GM19099 (cell line): ENCODE results near the gene HOXD4.

Source experiments
- POLR2A ChIP-seq: IDR thresholded peaks from 3 replicates; pipeline ENCODE4 v1.6.1; 2011; ENCODE audit warnings: low read depth; ENCODE audit not compliant: insufficient read length; ENCODE audit errors: extremely low read depth

The HOXD4 gene

DNA sequence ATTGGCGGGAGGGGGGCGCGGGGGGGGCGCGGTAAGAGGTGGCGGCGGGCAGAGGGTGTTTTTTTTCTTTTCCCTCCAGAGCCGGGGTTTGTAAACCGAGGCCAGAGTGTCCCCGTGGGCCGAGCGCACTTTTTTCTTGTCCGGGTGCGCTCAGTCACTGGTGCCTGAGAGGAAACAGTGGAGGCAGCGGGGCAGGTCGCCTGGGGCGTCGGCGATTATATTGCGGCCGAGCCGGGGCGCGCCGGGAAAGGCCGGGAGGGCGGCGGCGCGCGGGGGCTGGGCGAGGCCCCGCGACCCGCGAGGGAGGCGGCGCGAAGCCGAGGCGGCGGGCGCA, 21.6 kb upstream of the HOXD4 start:
- TF ChIP-seq POLR2A = no peak

GRCh38 chr2:176130147-176130956, 21.0 kb upstream of the HOXD4 start:
- TF ChIP-seq POLR2A = no peak

DNA sequence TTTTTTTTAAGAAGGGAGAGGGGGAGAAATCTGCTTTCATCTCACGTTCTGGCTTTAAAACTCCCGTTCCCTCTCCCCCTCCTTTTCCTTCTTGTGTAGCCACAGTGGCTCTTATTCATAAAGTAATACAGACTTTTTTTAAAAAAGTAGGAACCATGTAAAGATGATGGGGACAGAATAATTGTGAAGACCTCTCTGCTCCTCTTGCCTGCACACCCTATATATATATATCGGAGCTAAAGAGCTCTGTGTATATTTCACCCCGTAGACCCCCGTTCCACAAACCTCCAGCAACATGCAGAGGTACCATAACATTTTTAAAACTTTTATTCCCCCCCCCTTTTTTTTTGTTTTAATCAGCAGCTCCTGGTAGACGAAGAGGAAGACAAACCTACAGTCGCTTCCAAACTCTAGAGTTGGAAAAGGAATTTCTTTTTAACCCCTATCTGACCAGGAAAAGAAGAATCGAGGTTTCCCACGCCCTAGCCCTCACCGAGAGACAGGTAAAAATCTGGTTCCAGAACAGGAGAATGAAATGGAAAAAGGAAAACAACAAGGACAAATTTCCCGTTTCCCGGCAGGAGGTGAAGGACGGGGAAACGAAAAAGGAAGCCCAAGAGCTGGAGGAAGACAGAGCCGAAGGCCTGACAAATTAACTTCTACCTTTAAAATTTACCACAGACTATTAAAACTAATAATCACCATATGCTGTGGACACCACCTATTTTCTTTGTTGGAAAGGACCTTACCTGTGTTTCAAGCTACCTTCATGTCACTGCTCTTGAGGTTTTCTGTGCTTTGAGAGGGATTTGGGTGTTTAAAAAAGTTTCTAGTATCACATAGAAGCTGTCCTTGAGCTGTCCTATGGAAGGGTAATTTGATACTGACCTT, 20.1 kb upstream of the HOXD4 start:
- TF ChIP-seq POLR2A = no peak

DNA sequence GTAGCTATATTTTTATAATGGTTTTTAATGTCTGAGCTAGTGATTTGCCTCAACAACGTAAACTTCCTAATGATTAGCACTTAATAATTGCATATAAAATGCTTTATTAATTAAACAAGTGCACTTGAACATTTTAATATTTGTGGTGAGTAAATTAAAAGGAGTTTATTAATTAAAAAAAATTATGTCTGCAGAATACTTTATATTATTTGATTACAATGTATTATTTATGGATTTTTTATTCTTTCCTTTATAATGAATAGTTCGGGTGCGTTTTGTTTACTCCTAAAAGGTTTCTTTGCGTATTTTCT, 19.5 kb upstream of the HOXD4 start:
- TF ChIP-seq POLR2A = no peak

GRCh38 chr2:176132205-176133171, 18.9 kb upstream of the HOXD4 start:
- TF ChIP-seq POLR2A = no peak

GRCh38 chr2:176133389-176133788, 18.0 kb upstream of the HOXD4 start:
- TF ChIP-seq POLR2A = no peak

- TF ChIP-seq POLR2A = no peak
Observed at GRCh38 chr2:176134035-176134434, 17.3 kb upstream of the HOXD4 start.

GRCh38 chr2:176135035-176135440, 16.3 kb upstream of the HOXD4 start:
- no peak for TF ChIP-seq POLR2A

DNA sequence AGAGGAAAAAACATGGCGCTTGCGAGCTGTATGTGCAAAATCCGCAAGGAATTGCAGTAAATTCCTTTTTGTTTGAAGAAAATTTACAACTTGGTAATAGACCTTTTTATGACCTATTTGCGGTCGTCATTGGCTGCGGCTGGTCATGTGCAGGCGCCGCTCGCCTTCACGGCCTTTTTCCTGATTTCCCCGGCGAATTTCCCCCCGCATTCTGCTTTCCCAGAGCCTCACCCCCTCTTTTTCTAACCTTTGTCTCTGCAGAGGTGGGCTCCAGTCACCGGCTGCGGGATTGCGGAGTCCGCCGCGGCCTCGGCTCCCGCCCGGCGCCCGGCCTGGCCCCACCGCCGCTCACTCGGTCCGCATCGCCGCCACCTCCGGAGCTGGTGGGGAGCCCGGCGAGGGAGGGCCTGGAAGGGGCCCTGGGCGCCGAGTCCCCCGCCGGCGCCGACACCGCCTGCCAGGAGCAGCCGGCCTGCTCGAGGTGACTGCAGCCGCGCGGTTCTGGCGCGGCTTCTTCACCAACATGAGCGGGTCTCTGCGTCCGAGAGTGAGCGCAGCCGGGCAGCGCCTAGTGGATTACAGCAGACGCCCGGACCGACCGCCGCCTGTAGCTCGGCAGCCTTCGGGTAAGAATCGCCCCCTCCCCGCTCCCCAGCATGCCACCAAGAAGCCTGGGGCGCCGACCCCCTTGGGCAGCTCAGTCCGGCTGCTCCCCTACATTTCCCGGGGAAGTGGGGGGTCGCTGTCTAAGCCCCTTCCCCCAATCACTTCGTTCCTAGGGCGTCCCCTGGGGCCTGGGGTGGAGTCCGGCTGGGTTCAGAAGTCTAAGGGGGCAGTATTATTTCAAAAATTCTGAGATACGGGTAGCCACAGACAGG, 14.7 kb upstream of the HOXD4 start:
- TF ChIP-seq POLR2A = no peak

DNA sequence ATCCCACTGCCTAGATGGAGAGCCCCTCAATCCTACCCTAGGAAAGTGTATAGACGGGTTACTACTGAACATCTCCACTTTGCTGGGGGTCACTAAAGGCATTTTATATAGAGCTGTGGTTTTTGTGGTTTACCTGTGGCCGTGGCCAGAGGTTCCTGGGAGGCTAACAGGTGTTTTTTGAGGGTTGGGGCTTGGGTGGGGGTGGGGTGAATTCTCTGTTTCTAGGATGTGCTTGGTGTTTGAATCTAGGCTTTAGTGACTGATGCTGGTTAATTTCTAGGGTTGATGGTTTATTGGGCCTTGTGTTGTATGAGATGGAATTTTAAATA, 14.1 kb upstream of the HOXD4 start:
- no peak for TF ChIP-seq POLR2A

DNA sequence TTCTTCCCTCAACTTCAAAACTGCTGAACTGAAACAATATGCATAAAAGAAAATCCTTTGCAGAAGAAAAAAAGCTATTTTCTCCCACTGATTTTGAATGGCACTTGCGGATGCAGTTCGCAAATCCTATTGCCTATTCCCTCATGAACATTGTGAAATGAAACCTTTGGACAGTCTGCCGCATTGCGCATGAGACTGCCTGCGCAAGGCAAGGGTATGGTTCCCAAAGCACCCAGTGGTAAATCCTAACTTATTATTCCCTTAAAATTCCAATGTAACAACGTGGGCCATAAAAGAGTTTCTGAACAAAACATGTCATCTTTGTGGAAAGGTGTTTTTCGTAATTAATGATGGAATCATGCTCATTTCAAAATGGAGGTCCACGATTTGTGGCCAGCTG, 13.4 kb upstream of the HOXD4 start:
- TF ChIP-seq POLR2A = no peak

DNA sequence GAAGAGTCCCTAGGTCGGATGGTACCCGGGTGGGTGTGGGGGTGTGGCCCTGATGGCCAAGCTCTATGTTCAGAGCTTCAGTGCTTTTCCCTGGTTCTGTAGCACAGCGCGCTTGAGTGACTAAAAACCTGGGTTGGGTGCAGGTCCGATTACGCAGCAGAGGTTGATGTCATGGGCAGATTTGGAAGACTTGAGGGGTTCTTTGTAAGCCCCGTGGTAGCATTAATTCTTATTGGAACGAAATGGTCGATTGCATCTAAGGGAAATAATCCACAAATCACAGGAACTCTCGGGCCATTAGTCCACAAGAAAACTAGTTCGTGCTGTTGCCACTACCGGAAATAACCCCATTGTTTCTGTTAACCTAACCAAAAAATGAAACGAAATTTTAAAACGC, 12.8 kb upstream of the HOXD4 start:
- no peak for TF ChIP-seq POLR2A

- TF ChIP-seq POLR2A = no peak
Observed at GRCh38 chr2:176138923-176139660, 12.3 kb upstream of the HOXD4 start.
